ENCODE results near the gene IGF2BP2. TPM values are rescaled to one million over a fixed set of nuclear protein-coding genes. Genes with fewer than 3 reads are reported as not detected.

Gene IGF2BP2
- total RNA-seq, 4 donors from 2014 or later, result 3.9 to 13.5 (median 8.1) TPM

DNA sequence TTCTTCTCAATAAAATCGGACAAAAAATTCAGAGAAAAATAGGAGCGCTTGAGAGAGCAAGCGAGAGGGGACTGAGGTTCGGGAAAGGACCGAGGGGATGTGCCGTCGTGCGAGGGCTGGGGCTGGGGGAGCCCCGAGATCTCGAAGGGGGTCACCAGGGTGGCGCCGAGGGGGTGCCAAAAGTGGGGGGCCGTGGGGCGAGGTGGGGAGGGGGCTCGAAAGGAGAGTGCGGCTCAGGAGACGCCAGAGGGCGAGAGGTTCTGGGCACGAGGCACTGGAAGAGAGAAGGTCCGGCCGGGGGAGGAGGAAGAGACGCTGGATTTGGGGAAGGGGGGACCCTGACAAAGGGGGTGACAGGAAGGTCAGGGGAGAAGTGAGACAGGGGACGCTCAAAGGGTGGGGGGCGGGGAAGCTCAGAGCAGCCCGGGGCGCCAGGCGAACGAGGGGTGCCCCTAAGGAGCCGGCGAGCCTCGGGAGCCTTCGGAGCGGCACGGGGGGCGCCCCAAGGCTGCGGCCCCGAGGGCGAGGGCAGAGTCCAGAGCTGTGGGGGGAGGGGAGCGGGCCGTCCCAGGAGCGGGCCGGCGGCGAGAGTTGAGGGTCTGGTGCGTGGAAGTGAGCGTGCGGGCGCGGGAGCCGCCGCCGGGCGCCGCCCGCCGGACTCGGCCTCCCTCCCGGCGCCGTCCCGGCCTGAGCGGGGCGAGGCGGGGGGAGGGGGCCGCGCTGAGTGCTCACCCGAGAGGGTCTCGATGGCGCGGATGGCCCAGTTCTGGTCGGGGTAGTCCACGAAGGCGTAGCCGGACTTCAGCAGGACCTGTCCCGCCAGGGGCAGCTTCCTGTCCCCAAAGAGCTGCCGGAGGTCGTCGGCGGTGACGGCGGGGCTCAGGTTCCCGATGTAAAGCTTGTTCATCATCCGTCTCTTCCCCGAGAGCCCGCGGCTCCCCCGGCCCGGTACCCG is 514 bp downstream of the IGF2BP2 start:
- Histone ChIP-seq H3K4me3 (peak overlapping the region; percentile 31 to 68), H3K4me1 (peaks cover 0 to 37% (median 15%) of the 10 kb centered on the region in 3 donors), H3K9me3 (no peaks in the 10 kb centered on the region), H3K27me3 (peaks cover 93% of the 10 kb centered on the region), H3K36me3 (no peaks in the 10 kb centered on the region), H3K27ac (peak overlapping the region in 3 of 4 donors; percentile 71 to 83 (median 76))
- ATAC-seq, result peak; percentile 34
- TF ChIP-seq EP300 (IDR thresholded peaks at IDR 0.05), result no peak
- TF ChIP-seq POLR2A (IDR thresholded peaks at IDR 0.05), result no peak
- no peak for TF ChIP-seq POLR2AphosphoS5 (IDR thresholded peaks at IDR 0.05)
- TF ChIP-seq, protein P1, sequence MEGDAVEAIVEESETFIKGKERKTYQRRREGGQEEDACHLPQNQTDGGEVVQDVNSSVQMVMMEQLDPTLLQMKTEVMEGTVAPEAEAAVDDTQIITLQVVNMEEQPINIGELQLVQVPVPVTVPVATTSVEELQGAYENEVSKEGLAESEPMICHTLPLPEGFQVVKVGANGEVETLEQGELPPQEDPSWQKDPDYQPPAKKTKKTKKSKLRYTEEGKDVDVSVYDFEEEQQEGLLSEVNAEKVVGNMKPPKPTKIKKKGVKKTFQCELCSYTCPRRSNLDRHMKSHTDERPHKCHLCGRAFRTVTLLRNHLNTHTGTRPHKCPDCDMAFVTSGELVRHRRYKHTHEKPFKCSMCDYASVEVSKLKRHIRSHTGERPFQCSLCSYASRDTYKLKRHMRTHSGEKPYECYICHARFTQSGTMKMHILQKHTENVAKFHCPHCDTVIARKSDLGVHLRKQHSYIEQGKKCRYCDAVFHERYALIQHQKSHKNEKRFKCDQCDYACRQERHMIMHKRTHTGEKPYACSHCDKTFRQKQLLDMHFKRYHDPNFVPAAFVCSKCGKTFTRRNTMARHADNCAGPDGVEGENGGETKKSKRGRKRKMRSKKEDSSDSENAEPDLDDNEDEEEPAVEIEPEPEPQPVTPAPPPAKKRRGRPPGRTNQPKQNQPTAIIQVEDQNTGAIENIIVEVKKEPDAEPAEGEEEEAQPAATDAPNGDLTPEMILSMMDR (IDR thresholded peaks at IDR 0.05), result no peak
- 1 to 4% methylated on average over 19 to 53 of the region's 89 CpGs for WGBS, 2 donors (ENCODE audit: low coverage in 1 of 2)

DNA sequence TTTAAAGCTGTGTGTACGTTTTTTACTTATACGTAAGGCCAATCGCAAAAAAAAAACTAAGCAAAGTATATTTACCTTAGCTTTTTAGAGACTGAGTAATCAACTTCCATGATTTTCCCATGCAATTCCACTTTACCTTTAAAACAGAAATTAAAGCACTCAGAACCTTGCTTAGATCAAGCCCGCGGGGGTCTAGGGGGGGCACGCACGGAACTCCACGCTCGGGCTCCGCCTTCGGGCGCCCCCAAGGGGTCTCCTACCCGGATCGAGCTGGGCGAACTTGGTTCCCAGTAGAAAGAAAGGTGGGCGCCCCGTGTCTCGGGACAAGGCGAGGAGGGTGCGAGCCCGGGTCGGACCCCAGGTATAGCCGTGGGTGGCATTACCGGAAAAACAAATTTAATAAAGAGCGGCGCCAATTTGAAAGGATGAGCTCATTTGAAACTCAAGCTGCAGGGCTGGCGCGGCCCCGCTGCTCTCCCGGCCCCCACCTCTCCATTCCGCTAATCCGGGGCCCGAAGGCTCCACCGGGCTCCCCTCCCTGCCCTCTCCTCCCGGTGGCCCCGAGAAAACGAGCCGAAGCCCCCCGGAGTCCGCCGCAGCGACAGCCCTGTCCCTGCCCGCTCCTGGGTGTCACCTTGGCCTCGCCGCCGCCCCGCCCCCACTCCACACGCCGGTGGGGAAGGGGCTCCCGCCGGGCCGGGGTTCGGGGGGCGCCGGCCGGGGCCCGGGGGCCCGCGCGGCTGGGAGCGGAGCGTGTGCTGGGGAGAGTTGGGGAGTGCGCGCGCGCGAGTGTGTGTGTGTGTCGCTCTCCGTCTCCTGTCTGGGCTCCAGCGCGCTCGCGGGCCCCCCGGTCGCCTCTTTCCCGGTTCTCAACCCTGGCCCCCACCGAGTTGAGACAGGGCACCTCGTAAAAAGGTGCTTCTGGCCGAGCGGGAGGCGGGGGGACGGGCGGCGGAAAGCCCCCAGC is 1.5 kb downstream of the IGF2BP2 start:
- no peaks in the 10 kb centered on the region for H3K9me3 ChIP-seq
- H3K27ac ChIP-seq, result peak overlapping the region in 3 of 4 donors; percentile 71 to 83 (median 76)
- H3K4me1 ChIP-seq, result peaks cover 0 to 37% (median 15%) of the 10 kb centered on the region in 3 donors
- peak overlapping the region; percentile 31 to 68 for H3K4me3 ChIP-seq
- WGBS, 2 donors (ENCODE audit: low coverage in 1 of 2), result 0 to 4% methylated on average over 9 to 10 of the region's 84 CpGs
- no peak for ATAC-seq
- peaks cover 96% of the 10 kb centered on the region for H3K27me3 ChIP-seq
- H3K36me3 ChIP-seq, result no peaks in the 10 kb centered on the region
- TF ChIP-seq, protein P1 (IDR thresholded peaks at IDR 0.05), result no peak
- TF ChIP-seq POLR2AphosphoS5 (IDR thresholded peaks at IDR 0.05) (no peak), POLR2A (IDR thresholded peaks at IDR 0.05) (no peak), EP300 (IDR thresholded peaks at IDR 0.05) (no peak)

GRCh38 chr3:185822221-185823000 is 2.4 kb downstream of the IGF2BP2 start:
- Histone ChIP-seq H3K27ac (peak overlapping the region in 1 of 4 donors; percentile 3), H3K36me3 (no peaks in the 10 kb centered on the region), H3K4me1 (peaks cover 0 to 37% (median 15%) of the 10 kb centered on the region in 3 donors), H3K27me3 (peaks cover 100% of the 10 kb centered on the region), H3K9me3 (no peaks in the 10 kb centered on the region), H3K4me3 (peak overlapping the region; percentile 31 to 68)
- ATAC-seq, result no peak
- 32 to 49% methylated on average over 9 of the region's 9 CpGs for WGBS, 2 donors (ENCODE audit: low coverage in 1 of 2)
- no peak for TF ChIP-seq EP300 (IDR thresholded peaks at IDR 0.05)
- TF ChIP-seq, protein P1 (IDR thresholded peaks at IDR 0.05), result no peak
- no peak for TF ChIP-seq POLR2AphosphoS5 (IDR thresholded peaks at IDR 0.05)

- TF ChIP-seq EP300 (IDR thresholded peaks at IDR 0.05) (no peak), POLR2AphosphoS5 (IDR thresholded peaks at IDR 0.05) (no peak), POLR2A (IDR thresholded peaks at IDR 0.05) (no peak)
- TF ChIP-seq, protein P1 (IDR thresholded peaks at IDR 0.05), result no peak
- Histone ChIP-seq H3K27ac (no peak overlapping the region), H3K36me3 (no peaks in the 10 kb centered on the region), H3K9me3 (no peaks in the 10 kb centered on the region), H3K27me3 (peaks cover 95% of the 10 kb centered on the region), H3K4me3 (no peak overlapping the region), H3K4me1 (peaks cover 0 to 32% (median 14%) of the 10 kb centered on the region in 3 donors)
- WGBS, 2 donors (ENCODE audit: low coverage in 1 of 2), result 79 to 80% methylated on average over 6 of the region's 6 CpGs
- ATAC-seq, result no peak
Measured at GRCh38 chr3:185820973-185821758, 3.7 kb downstream of the IGF2BP2 start.
